ENCODE results near the gene PROC. TPM values are rescaled to one million over a fixed set of nuclear protein-coding genes. Genes with fewer than 3 reads are reported as not detected.
A peak's percentile ranks its signal among the peaks of the same experiment; 100 is the strongest.

The PROC gene
- polyA plus RNA-seq, 10 donors: 0.10 to 0.55 (median 0.50) TPM; not detected in 3

DNA sequence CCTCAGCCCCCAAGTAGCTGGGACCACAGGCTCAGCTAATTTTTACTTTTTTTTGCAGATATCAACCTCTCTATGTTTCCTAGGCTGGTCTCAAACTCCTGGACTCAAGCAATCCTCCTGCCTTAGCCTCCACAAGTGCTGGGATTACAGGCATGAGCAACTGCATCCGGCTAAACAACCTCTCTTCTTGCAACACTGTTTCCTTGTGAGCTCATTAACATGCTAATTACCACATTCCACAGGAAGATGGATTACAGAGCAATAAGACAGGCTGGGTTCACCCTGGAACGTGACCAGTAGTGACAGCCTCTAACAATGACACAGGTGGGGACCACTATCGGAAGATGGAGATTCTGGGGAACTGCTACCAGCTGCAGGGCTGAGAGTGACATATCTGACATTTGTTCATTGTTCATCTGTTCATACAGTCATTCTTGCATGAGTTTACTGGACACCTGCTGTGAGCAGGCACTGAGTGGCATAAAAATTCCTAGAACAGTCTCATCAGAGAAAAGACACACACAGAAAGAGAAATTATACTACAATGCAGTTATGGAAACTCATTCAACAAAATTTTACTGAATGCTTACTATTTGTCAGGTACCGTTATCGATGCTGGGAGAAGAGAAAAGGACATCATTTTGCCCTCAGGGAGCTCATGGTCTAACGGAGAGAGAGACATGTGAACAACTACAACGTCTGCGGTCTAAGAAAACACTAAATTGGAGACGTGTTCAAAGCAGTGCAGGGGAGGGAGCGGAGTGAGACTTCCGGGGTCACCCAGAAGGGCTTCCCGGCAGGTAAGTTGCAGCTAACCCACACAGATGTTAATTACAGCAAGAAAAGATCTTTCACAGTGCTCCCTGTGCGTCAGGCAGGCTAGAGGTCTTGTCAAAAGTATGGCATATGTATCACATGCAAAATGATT, 37.6 kb downstream of the PROC start:
- no peak for DNase-seq

DNA sequence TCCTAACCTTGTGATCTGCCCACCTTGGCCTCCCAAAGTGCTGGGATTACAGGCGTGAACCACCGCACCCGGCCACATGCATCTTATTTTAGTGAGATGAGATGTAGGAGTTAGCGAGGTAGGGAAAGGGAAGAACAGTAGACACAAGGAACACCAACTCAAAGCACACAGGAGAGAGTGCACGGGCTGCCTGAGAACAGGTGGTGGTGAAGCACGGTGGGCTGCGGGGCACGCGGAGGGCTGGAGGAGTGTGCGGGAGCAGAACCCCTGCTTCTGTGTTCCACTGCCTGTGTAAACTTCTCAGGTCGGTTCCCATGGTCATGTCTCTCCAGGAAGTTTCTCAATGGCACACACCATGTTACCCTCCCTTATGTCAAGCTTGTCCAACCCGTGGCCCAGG, 38.7 kb downstream of the PROC start:
- DNase-seq: no peak

DNA sequence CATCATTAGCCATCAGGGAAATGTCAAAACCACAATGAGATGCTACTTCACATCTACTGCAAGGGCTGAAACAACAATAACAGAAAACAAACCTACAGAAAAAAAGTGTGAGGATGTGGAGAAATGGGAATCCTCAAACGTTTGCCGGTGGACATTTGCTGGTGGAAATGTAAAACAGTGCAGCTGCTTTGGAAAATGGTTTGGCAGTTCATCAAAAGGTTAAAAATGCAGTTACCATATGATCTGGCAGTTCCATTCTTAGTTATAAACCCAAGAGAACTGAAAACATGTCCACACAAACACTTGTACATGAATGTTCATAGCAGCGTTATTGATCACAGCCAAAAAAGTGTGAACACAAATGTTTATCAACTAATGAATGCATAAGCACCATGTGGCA, 44.2 kb downstream of the PROC start:
- DNase-seq: peak in 1 of 3 donors; percentile 40

DNA sequence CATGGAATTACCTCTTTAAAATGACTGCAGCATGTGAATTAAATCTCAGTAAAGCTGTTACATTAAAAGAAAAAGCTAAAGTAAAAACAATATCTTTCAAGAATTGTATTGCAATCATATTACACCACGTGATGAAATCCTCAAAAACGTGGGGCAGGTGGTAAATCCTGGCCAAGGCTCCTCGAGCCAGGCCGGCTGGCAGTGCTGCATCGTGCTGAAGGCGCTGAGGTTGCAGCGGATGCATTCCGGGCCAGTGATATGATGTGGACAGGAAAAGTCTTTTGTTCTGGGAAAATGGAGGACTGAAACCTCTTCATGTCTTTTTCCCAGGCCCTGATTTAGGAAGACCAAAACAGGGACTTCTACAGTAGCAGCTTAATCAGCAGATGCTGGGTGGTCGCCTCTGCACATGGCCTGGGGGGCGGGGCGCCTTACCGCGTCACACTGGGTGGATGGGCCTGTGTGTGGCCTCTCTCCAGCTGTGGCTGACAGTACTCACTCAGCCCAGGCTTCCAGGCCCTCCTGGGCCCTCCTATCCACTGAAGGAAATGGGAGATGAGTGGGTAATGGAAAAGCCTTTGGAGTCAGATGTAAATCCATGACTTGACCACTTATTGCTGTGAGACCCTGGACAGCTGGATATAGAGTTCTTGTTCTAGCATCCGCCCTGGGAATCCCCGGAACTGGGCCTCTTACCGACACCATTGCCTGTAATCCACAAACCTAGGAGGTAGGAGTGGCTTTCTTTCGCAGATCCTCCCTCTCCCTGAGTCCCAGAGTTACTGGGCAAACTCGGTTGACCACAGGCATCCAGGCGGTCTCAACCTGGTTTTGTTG, 45.1 kb downstream of the PROC start:
- peak in 2 of 3 donors; percentile 30 to 72 for DNase-seq

DNA sequence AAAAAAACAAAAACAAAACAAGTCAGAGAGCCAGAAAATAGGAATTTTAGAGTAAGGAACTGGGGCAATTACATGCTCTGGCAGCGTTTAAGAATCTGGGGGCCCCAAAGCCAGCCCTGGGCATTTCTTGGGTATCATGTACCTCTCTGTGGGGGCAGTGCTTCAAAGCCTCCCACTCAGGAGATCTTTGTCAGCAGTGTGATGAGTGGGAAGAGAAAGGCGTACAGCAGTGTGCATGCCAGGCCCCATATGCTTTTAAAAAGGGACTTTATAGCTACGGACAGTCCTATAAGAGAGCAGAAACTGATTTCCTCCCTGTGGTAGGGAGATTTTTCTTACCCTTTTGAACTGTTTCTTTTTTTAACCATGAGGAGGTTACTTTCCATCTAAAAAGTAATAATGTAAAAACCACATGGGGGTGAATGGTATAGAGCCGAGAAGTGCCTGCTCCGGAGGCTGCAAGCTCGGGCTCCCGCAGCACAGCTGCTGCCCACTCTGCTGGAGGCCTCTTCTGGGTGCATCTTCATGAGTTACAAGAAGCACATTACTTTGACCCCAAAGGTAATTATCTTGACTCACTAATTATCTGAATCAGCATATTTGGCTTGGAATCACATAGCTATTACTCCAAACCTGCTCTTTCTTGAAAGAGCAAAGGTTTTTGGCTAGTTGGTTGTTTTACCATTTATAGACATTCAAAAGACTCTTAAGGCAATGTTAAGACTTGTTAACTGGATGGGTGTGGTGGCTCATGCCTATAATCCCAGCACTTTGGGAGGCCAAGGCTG, 46.4 kb downstream of the PROC start:
- no peak for DNase-seq

DNA sequence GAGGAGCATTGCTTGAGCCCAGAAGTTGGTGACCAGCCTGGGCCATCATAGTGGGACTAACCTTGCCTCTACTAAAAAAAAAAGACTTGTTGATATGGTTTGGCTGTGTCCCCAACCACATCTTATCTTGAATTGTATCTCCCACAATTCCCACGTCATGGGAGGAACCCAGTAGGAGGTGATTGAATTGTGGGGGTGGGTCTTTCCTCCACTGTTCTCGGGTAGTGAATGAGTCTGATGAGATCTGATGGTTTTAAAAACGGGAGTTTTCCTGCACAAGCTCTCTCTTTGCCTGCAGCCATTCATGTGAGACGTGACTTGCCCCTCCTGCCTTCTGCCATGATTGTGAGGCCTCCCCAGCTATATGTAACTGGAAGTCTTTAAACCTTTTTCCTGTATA, 47.0 kb downstream of the PROC start:
- no peak for DNase-seq

- DNase-seq: no peak
These were observed 50.8 kb downstream of the PROC start for GRCh38 chr2:127469051-127469450.

- DNase-seq: no peak
These were observed 51.7 kb downstream of the PROC start for GRCh38 chr2:127469974-127470373.

- no peak for DNase-seq
These were observed 53.2 kb downstream of the PROC start for GRCh38 chr2:127471286-127471988.

DNA sequence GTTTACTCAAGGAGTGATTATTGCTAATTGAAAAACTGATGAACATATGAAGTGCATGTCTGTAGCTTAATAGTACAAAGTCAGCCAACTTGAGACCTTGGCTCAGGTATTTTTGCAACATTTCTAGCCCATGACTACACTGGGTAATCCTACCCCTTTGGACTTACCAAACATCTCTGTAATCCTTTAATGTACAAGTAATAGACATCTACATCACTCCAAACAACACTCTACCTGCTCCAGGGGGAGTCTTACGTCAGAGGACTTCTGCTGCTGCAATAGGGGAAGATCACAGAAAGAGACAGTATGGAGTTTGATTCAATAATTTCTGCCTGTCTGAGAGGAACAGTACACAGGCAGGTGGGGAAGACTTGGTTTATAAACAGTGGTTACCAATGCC, 54.0 kb downstream of the PROC start:
- no peak for DNase-seq

GRCh38 chr2:127475788-127476187, 57.6 kb downstream of the PROC start:
- DNase-seq: no peak

Other genes starting within 250 kb of the PROC start
- gene CYP27C1, start 198.1 kb upstream of the PROC start, polyA plus RNA-seq (ENCODE audit: insufficient read length in 10 of 10): 1 to 10 TPM; 2.7 to 7.5 (median 5.2) TPM
- 10 to 100 TPM; 34.7 to 49.2 (median 41.3) TPM for gene ERCC3, start 124.3 kb upstream of the PROC start, polyA plus RNA-seq (ENCODE audit: insufficient read length in 10 of 10)
- 10 to 100 TPM; 13.1 to 20.1 (median 17.4) TPM for gene MAP3K2, start 30.5 kb upstream of the PROC start, polyA plus RNA-seq (ENCODE audit: insufficient read length in 10 of 10)
- 10 to 100 TPM; 41.6 to 54.7 (median 49.6) TPM for gene IWS1, start 108.1 kb downstream of the PROC start, polyA plus RNA-seq (ENCODE audit: insufficient read length in 10 of 10)
- gene MYO7B, start 117.3 kb downstream of the PROC start, polyA plus RNA-seq (ENCODE audit: insufficient read length in 10 of 10): 1 to 10 TPM in 5 of 10 donors, under 1 TPM in 5; 0.36 to 2.3 (median 1.0) TPM
- 10 to 100 TPM in 1 of 10 donors, 1 to 10 TPM in 9; 3.1 to 10.6 (median 4.1) TPM for gene GPR17, start 227.7 kb downstream of the PROC start, polyA plus RNA-seq (ENCODE audit: insufficient read length in 10 of 10)